GM18861 (cell line): ENCODE data around the gene HYPK.
"Not testable (repeated sequence)": the region's sequence is repeated elsewhere in the genome, so short reads cannot be mapped to it uniquely, and the experiment has no call there.

Experiments used
- ATAC-seq: cut with Tn5 transposase; IDR thresholded peaks from one replicate; pipeline ENCODE4 v1.9.1; 2021; ENCODE audit not compliant: unreplicated experiment

Gene HYPK

DNA sequence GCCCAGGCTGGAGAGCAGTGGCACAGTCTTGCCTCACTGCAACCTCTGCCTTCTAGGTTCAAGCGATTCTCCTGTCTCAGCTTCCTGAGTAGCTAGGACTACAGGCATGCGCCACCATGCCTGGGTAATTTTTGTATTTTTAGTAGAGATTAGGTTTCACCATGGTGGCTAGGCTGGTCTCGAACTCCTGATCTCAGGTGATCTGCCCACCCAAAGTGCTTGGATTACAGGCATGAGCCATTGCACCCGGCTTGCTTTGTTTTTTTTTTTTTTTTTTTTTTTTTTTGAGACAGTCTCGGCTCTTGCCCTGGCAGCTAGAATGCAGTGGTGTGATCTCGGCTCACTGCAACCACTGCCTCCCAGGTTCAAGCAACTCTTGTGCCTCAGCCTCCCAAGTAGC, 32.1 kb downstream of the HYPK start:
- ATAC-seq, result not testable (repeated sequence)

GRCh38 chr15:43845421-43845820, 45.0 kb downstream of the HYPK start:
- no peak for ATAC-seq

GRCh38 chr15:43851251-43851650, 50.9 kb downstream of the HYPK start:
- no peak for ATAC-seq

DNA sequence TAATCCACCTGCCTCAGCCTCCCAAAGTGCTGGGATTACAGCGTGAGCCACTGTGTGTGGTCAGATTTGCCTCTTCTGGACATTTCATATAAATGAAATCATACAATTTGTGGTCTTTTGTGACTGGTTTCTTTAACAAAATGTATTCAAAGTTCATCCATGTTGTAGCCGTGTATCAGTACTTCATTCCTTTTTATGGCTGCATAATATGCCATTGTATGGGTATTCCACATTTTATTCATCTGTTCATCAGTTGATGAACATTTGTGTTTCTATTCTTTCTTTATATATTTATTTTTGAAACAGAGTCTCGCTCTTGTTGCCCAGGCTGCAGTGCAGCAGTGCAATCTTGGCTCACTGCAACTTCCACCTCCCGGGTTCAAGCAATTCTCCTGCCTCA, 52.2 kb downstream of the HYPK start:
- ATAC-seq, result no peak
